ENCODE results near the gene ADSS1.

- TF ChIP-seq POLR2AphosphoS5 (IDR thresholded peaks at IDR 0.05; ENCODE audit: low read depth, low read length): no peak
- TF ChIP-seq REST (IDR thresholded peaks at IDR 0.05; ENCODE audit: insufficient read depth in 1 of 2, low read depth in 2 of 2, low read length in 2 of 2): no peak
- TF ChIP-seq TAF1 (IDR thresholded peaks at IDR 0.05; ENCODE audit: borderline replicate concordance, insufficient read depth, low read length): no peak
Observed at GRCh38 chr14:104778694-104779331, 54.8 kb downstream of the ADSS1 start.
